Measurements from ENCODE around the gene SLAMF6. TPM values are rescaled to one million over a fixed set of nuclear protein-coding genes. Genes with fewer than 3 reads are reported as not detected.

The SLAMF6 gene
- polyA plus RNA-seq, 1 donor (not counting 4 experiments of a cell fraction or from before 2014, with no cell fraction given) = not detected

DNA sequence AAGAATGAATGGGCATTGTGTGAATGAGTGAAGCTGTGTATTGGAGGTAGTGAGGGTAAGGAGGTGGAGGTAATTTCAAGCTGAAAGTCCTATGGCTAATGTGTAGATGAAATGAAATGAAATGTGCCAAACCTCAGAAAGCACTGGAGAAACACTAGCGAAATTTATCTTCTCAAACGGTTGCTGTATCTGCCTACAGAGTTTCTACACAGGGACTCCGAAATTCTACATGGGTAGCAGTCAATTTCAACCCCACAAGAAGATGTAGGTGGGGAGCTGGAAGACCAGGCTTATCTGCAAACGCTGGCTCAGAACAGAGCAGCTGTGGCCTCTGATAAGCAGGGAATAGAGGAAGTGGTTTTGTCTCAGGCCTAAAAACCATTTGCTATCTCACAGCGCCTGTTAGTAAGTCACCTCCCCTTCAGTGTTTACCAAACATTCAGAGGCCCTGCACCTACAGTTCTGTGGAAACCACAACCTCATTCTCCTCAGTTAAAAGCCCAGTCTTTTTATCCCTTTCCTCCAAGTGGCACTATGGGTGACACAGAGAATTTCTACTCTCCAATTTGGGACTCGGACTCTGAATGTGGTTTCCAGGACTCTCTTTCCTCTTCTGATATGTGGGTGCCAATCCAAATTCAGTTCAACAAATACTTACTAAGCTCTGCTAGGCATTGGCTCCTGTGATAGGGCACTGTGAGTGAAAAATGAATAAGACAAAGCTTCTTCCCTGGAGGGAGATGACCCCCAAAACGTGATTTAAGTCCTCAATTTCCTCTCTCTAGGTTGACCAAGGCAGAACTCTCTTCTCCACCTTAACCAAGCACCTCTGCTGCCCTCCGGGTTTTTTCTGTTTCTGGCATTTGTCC is 17.2 kb upstream of the SLAMF6 start:
- Histone ChIP-seq H3K36me3 (ENCODE audit: control insufficient read depth in 2 of 2, extremely low read depth in 1 of 2, insufficient read depth in 2 of 2, low read length in 2 of 2) (no peaks in the 10 kb centered on the region), H3K27ac (ENCODE audit: control insufficient read depth, insufficient read depth, low read length) (no peak overlapping the region), H3K9me1 (ENCODE audit: control insufficient read depth, extremely low read depth, insufficient read depth, low read length) (no peaks in the 10 kb centered on the region), H2AFZ (ENCODE audit: control insufficient read depth, low read length) (no peak overlapping the region), H3K9me3 (ENCODE audit: control insufficient read depth, low read depth, low read length) (no peaks in the 10 kb centered on the region), H3K4me3 (ENCODE audit: control insufficient read depth in 2 of 3, extremely low read depth in 1 of 3, insufficient read depth in 2 of 3, low read depth in 1 of 3, low read length in 3 of 3) (no peak overlapping the region), H3K4me1 (ENCODE audit: control insufficient read depth, extremely low read depth, insufficient read depth, low read length) (peaks cover 15% of the 10 kb centered on the region), H4K20me1 (ENCODE audit: control insufficient read depth, extremely low read depth, insufficient read depth, low read length) (no peaks in the 10 kb centered on the region), H3K9ac (ENCODE audit: control insufficient read depth, extremely low read depth, insufficient read depth, low read length) (no peak overlapping the region), H3K4me2 (ENCODE audit: control insufficient read depth, extremely low read depth, insufficient read depth, low read depth, low read length) (no peak overlapping the region), H3K27me3 (ENCODE audit: control insufficient read depth, extremely low read depth, insufficient read depth, low read length) (no peaks in the 10 kb centered on the region), H3K79me2 (ENCODE audit: control insufficient read depth, insufficient read depth, low read length) (no peaks in the 10 kb centered on the region)
- no peak for FAIRE-seq
- dilution Hi-C loops (cut with MboI; ENCODE audit: extremely low pct_ligation_motif_present, low sequenced_read_pairs) = no loop called here
- no peak for TF ChIP-seq EZH2 (IDR thresholded peaks at IDR 0.05; ENCODE audit: low read length)
- TF ChIP-seq, protein P1, sequence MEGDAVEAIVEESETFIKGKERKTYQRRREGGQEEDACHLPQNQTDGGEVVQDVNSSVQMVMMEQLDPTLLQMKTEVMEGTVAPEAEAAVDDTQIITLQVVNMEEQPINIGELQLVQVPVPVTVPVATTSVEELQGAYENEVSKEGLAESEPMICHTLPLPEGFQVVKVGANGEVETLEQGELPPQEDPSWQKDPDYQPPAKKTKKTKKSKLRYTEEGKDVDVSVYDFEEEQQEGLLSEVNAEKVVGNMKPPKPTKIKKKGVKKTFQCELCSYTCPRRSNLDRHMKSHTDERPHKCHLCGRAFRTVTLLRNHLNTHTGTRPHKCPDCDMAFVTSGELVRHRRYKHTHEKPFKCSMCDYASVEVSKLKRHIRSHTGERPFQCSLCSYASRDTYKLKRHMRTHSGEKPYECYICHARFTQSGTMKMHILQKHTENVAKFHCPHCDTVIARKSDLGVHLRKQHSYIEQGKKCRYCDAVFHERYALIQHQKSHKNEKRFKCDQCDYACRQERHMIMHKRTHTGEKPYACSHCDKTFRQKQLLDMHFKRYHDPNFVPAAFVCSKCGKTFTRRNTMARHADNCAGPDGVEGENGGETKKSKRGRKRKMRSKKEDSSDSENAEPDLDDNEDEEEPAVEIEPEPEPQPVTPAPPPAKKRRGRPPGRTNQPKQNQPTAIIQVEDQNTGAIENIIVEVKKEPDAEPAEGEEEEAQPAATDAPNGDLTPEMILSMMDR (optimal IDR thresholded peaks at IDR 0.05 in 1 of 3, IDR thresholded peaks at IDR 0.05 in 1 of 3, conservative IDR thresholded peaks at IDR 0.05 in 1 of 3; ENCODE audit: extremely low read depth in 1 of 3, insufficient read depth in 2 of 3, low read length in 3 of 3) = no peak
- no peak for DNase-seq (ENCODE audit: low read depth, low spot score)

GRCh38 chr1:160539684-160539989 is 16.6 kb upstream of the SLAMF6 start:
- no peak for DNase-seq (ENCODE audit: low read depth, low spot score)
- Histone ChIP-seq H3K9me1 (ENCODE audit: control insufficient read depth, extremely low read depth, insufficient read depth, low read length) (no peaks in the 10 kb centered on the region), H4K20me1 (ENCODE audit: control insufficient read depth, extremely low read depth, insufficient read depth, low read length) (no peaks in the 10 kb centered on the region), H3K27ac (ENCODE audit: control insufficient read depth, insufficient read depth, low read length) (no peak overlapping the region), H2AFZ (ENCODE audit: control insufficient read depth, low read length) (no peak overlapping the region), H3K27me3 (ENCODE audit: control insufficient read depth, extremely low read depth, insufficient read depth, low read length) (no peaks in the 10 kb centered on the region), H3K4me2 (ENCODE audit: control insufficient read depth, extremely low read depth, insufficient read depth, low read depth, low read length) (no peak overlapping the region), H3K4me3 (ENCODE audit: control insufficient read depth in 2 of 3, extremely low read depth in 1 of 3, insufficient read depth in 2 of 3, low read depth in 1 of 3, low read length in 3 of 3) (no peak overlapping the region), H3K9me3 (ENCODE audit: control insufficient read depth, low read depth, low read length) (no peaks in the 10 kb centered on the region), H3K36me3 (ENCODE audit: control insufficient read depth in 2 of 2, extremely low read depth in 1 of 2, insufficient read depth in 2 of 2, low read length in 2 of 2) (no peaks in the 10 kb centered on the region), H3K4me1 (ENCODE audit: control insufficient read depth, extremely low read depth, insufficient read depth, low read length) (peaks cover 15% of the 10 kb centered on the region), H3K79me2 (ENCODE audit: control insufficient read depth, insufficient read depth, low read length) (no peaks in the 10 kb centered on the region), H3K9ac (ENCODE audit: control insufficient read depth, extremely low read depth, insufficient read depth, low read length) (no peak overlapping the region)
- no peak for TF ChIP-seq EZH2 (IDR thresholded peaks at IDR 0.05; ENCODE audit: low read length)
- TF ChIP-seq, protein P1 (optimal IDR thresholded peaks at IDR 0.05 in 1 of 3, IDR thresholded peaks at IDR 0.05 in 1 of 3, conservative IDR thresholded peaks at IDR 0.05 in 1 of 3; ENCODE audit: extremely low read depth in 1 of 3, insufficient read depth in 2 of 3, low read length in 3 of 3) = no peak
- no peak for FAIRE-seq
- dilution Hi-C loops (cut with MboI; ENCODE audit: extremely low pct_ligation_motif_present, low sequenced_read_pairs) = no loop called here

All from keratinocyte (primary cell).